RWPE2 (cell line): ENCODE results near the gene ACP7.

Experiments used
- ATAC-seq: fragments of 200-7000 bp; cut with Tn5 transposase; 3 replicates; pipeline ENCODE4 v1.9.1; 2021; ENCODE audit warnings: low read depth
- DNase-seq: peaks from one replicate; pipeline ENCODE4 v3.0.0-alpha.2; 2020; ENCODE audit warnings: low spot score
- H3K27ac ChIP-seq: fragments of 450-650 bp; 2 replicates; pipeline ENCODE4 v1.5.1; 2017; ENCODE audit warnings: mild to moderate bottlenecking; ENCODE audit not compliant: poor library complexity, severe bottlenecking
- H3K27me3 ChIP-seq: fragments of 250-450 bp; sonication (Bioruptor Pico); 2 replicates; pipeline ENCODE4 v1.5.1; 2021; ENCODE audit warnings: mild to moderate bottlenecking, moderate library complexity; ENCODE audit not compliant: insufficient read depth, poor library complexity, severe bottlenecking
- H3K36me3 ChIP-seq: fragments of 250-450 bp; sonication (Bioruptor Pico); 2 replicates; pipeline ENCODE4 v1.5.1; 2020; ENCODE audit warnings: low read depth, mild to moderate bottlenecking, moderate library complexity
- H3K4me1 ChIP-seq: fragments of 250-450 bp; sonication (Bioruptor Pico); 2 replicates; pipeline ENCODE4 v1.5.1; 2021; ENCODE audit warnings: mild to moderate bottlenecking, moderate library complexity; ENCODE audit not compliant: insufficient read depth, poor library complexity, severe bottlenecking
- H3K4me3 ChIP-seq: fragments of 250-450 bp; sonication (Bioruptor Pico); 2 replicates; pipeline ENCODE4 v1.5.1; 2021; ENCODE audit warnings: mild to moderate bottlenecking, moderate library complexity; ENCODE audit not compliant: severe bottlenecking
- H3K9me3 ChIP-seq: fragments of 250-450 bp; sonication (Bioruptor Pico); 2 replicates; pipeline ENCODE4 v1.5.1; 2021; ENCODE audit warnings: mild to moderate bottlenecking, moderate library complexity; ENCODE audit not compliant: severe bottlenecking
- TF ChIP-seq, protein P1 (sequence below): fragments of 450-650 bp; IDR thresholded peaks from one replicate; pipeline ENCODE4 v1.5.1; 2017; ENCODE audit warnings: mild to moderate bottlenecking, moderate library complexity; ENCODE audit not compliant: poor library complexity, severe bottlenecking

ACP7 gene

DNA sequence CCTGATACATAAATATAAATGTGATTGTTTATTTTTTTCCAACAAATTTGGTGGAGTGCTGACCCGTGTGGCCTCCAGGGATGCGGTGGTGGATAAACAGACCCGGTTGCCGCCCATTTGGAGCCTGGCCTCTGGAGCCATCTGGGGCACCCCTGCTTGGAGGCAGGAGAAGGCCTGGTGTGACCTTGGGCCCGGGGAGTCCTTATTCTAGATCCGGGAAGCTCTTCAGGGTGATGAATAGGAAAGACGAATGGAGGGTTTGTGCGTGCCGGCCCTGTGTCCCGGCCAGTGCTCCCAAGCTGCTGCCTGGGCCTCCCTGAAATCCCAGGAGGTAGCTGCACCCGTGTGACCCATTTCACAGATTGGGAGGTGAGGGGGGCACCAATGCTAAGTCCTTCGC is 53.0 kb downstream of the ACP7 start:
- no peaks in the 10 kb centered on the region for H3K9me3 ChIP-seq
- DNase-seq, result no peak
- no peaks in the 10 kb centered on the region for H3K36me3 ChIP-seq
- ATAC-seq, result no peak
- no peaks in the 10 kb centered on the region for H3K27me3 ChIP-seq
- no peak overlapping the region for H3K27ac ChIP-seq
- no peak overlapping the region for H3K4me3 ChIP-seq
- no peaks in the 10 kb centered on the region for H3K4me1 ChIP-seq
- TF ChIP-seq, protein P1, sequence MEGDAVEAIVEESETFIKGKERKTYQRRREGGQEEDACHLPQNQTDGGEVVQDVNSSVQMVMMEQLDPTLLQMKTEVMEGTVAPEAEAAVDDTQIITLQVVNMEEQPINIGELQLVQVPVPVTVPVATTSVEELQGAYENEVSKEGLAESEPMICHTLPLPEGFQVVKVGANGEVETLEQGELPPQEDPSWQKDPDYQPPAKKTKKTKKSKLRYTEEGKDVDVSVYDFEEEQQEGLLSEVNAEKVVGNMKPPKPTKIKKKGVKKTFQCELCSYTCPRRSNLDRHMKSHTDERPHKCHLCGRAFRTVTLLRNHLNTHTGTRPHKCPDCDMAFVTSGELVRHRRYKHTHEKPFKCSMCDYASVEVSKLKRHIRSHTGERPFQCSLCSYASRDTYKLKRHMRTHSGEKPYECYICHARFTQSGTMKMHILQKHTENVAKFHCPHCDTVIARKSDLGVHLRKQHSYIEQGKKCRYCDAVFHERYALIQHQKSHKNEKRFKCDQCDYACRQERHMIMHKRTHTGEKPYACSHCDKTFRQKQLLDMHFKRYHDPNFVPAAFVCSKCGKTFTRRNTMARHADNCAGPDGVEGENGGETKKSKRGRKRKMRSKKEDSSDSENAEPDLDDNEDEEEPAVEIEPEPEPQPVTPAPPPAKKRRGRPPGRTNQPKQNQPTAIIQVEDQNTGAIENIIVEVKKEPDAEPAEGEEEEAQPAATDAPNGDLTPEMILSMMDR, result no peak

DNA sequence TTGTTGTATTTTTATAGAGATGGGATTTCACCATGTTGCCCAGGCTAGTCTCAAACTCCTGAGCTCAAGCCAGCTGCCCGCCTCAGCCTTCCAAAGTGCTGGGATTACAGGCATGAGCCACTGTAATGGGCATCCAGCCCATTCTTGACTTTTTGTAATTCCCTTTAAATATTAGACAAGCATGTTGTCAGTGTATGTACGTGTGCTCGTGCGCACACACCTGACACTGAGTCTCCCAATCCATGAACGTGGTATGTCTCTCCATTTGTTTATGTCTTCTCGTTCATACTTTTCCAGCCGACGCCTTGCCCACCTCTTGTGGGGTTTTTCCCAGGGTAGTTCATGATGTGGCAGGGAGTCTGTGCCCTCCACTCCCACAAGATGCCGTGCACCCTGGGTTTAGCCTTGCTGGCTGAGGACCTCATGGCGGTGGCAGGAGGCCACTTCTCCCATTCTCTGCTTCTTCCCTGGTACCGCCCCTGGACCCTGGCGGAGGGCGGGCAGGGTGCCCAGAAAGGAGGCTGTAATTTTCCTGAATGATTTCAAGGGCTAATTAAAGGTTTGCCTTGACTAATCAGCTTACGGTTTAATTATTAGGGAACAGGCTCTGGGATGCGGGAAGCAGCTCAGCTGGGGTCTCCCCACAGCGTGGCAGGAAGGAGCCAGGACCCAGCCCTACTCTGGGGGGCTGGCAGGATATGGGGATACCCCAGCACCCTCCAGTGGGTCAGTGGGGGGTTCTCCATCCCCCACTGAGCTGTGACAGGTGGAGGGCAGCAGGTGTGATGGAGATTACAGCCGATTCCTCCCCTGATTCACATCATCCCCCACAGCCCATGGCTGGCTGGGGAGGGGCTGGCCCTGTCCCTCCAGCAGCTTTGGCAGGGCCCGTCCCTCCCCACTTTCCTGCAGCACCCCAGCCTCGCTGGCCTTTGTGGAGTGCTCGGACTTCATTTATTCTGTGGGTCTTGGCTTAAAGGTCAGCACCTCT is 54.3 kb downstream of the ACP7 start:
- no peak overlapping the region for H3K4me3 ChIP-seq
- H3K9me3 ChIP-seq, result no peaks in the 10 kb centered on the region
- DNase-seq, result no peak
- no peaks in the 10 kb centered on the region for H3K36me3 ChIP-seq
- no peak for ATAC-seq
- TF ChIP-seq, protein P1, result no peak
- H3K4me1 ChIP-seq, result no peaks in the 10 kb centered on the region
- H3K27ac ChIP-seq, result no peak overlapping the region
- H3K27me3 ChIP-seq, result no peaks in the 10 kb centered on the region

- Histone ChIP-seq H3K36me3 (no peaks in the 10 kb centered on the region), H3K27ac (no peak overlapping the region), H3K9me3 (no peaks in the 10 kb centered on the region), H3K4me3 (no peak overlapping the region), H3K27me3 (no peaks in the 10 kb centered on the region), H3K4me1 (no peaks in the 10 kb centered on the region)
- ATAC-seq (no peak), DNase-seq (no peak)
- TF ChIP-seq, protein P1, result no peak
Observed at GRCh38 chr19:39139305-39139874, 55.2 kb downstream of the ACP7 start.

- no peaks in the 10 kb centered on the region for H3K4me1 ChIP-seq
- H3K27ac ChIP-seq, result no peak overlapping the region
- H3K4me3 ChIP-seq, result no peak overlapping the region
- TF ChIP-seq, protein P1, result no peak
- DNase-seq (no peak), ATAC-seq (no peak)
- no peaks in the 10 kb centered on the region for H3K36me3 ChIP-seq
- H3K9me3 ChIP-seq, result no peaks in the 10 kb centered on the region
- H3K27me3 ChIP-seq, result no peaks in the 10 kb centered on the region
Observed at GRCh38 chr19:39139971-39140453, 55.8 kb downstream of the ACP7 start.
